ENCODE measurements around the gene TUBB. TPM values are rescaled to one million over a fixed set of nuclear protein-coding genes. Genes with fewer than 3 reads are reported as not detected.

The TUBB gene
- total RNA-seq, 1 donor from 2014 or later, result 1,272 TPM

DNA sequence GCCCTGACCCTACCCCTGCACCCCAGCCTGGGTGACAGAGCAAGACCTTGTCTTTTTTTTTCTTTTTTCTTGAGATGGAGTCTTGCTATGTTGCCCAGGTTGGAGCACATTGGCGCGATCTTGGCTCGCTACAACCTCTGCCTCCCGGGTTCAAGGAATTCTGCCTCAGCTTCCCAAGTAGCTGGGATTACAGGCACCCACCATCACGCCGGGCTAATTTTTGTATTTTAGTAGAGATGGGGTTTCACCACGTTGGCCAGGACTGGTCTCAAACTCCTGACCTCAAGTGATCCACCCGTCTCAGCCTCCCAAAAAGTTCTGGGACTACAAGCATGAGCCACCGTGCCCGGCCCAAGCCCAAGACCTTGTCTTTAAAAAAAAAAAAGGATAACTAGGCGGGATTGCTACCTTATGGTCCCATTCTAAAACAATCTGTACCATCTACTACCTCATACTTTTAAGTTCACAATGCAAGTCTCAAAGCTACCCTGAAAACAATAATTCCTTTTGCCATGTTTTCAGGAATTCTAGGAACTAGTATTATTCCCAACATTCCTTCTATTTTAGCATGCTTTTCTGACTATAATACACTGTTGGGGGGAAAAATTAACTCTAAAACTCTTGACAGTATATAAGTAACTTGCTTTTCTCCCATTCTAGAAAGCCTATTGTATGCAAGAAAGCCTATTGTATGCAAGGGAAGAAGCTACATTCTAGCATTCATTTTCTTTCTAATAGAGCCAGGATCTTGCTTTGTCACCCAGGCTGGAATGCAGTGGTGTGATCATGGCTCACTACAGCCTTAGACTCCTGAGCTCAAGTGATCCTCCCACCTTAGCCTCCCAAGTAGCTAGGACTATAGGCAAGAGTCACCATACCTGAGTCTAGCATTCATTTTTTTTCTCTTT, 6.6 kb downstream of the TUBB start:
- no peak overlapping the region for H3K4me3 Mint-ChIP-seq (ENCODE audit: low read depth)
- peaks cover 30% of the 10 kb centered on the region for H3K4me1 Mint-ChIP-seq (ENCODE audit: low read depth)
- TF ChIP-seq, protein P1, sequence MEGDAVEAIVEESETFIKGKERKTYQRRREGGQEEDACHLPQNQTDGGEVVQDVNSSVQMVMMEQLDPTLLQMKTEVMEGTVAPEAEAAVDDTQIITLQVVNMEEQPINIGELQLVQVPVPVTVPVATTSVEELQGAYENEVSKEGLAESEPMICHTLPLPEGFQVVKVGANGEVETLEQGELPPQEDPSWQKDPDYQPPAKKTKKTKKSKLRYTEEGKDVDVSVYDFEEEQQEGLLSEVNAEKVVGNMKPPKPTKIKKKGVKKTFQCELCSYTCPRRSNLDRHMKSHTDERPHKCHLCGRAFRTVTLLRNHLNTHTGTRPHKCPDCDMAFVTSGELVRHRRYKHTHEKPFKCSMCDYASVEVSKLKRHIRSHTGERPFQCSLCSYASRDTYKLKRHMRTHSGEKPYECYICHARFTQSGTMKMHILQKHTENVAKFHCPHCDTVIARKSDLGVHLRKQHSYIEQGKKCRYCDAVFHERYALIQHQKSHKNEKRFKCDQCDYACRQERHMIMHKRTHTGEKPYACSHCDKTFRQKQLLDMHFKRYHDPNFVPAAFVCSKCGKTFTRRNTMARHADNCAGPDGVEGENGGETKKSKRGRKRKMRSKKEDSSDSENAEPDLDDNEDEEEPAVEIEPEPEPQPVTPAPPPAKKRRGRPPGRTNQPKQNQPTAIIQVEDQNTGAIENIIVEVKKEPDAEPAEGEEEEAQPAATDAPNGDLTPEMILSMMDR (IDR thresholded peaks at IDR 0.05; ENCODE audit: unreplicated experiment), result no peak
- H3K27me3 Mint-ChIP-seq, result no peaks in the 10 kb centered on the region
- H3K9me3 Mint-ChIP-seq (ENCODE audit: low read depth), result no peaks in the 10 kb centered on the region
- peak overlapping the region; percentile 33 for H3K27ac Mint-ChIP-seq
- H3K36me3 Mint-ChIP-seq (ENCODE audit: insufficient read depth), result peaks cover 35% of the 10 kb centered on the region
- no peak for DNase-seq (ENCODE audit: low spot score, unreplicated experiment)

DNA sequence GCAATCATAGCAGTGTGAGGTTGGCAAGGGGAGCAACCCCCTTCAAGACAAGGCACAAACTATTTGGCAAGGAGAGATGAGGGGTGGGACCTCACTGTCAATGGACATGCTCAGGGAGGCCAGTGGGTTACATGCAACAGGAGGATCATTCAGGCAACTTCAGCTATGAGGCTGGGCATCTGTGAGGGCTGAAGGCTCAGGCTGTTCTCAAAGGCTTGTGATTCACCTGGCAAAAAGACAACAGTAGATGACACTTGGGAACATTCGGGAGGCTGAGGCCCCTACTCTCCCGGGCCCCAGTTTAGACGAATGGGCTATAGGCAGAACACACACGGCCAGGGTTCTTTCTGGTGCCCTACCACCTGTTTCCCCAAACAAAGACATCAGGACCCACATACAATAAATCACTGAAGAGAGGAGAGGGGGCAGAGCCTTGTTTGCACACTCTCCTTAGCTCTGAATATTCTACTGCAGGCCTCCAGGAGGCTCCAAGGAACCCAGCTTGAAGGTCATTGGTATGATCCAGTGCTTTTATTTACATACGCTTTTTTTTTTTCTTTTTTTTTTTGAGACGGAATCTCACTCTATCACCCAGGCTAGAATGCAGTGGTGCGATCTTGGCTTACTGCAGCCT, 7.9 kb downstream of the TUBB start:
- Mint-ChIP-seq H3K27me3 (no peaks in the 10 kb centered on the region), H3K36me3 (ENCODE audit: insufficient read depth) (peaks cover 31% of the 10 kb centered on the region)
- no peak for DNase-seq (ENCODE audit: low spot score, unreplicated experiment)

DNA sequence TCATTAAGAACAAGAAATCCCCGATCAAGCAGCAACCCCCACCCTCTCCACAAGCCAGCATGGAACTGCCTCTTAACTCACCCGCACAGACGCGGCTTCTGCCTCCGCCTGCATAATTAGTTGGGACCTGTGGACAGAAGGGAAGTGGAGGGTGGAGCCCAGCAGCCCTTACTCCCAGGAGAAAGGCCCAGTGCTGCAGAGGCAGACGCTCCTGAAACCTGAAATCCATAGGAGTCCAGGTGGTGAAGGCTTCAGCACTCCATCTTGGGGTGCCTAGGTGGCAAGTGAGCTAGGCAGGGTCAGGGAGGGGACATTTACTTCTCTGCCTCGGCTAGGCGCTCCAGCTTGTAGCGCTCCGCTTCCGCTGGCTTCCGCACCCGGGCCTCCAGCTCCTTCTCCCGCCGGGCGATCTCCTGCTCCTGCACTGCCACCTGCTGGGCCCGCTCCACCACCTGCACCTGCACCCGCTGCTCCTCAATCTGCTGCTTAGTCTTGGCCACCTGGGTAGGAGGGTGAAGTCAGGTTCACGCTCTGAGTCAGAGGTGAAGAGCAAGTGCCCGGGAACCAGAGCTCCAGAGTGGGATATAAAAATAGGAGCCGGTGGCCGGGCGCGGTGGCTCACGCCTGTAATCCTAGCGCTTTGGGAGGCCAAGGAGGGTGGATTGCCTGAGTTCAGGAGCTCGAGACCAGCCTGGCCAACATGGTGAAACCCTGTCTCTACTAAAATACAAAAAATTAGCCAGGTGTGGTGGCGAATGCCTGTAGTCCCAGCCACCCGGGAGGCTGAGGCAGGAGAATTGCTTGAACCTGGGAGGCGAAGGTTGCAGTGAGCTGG, 10.7 kb downstream of the TUBB start:
- H3K27ac Mint-ChIP-seq, result peak overlapping the region; percentile 86
- peaks cover 15% of the 10 kb centered on the region for H3K36me3 Mint-ChIP-seq (ENCODE audit: insufficient read depth)
- H3K9me3 Mint-ChIP-seq (ENCODE audit: low read depth), result no peaks in the 10 kb centered on the region
- DNase-seq (ENCODE audit: low spot score, unreplicated experiment), result peak; percentile 76
- H3K4me3 Mint-ChIP-seq (ENCODE audit: low read depth), result no peak overlapping the region
- no peaks in the 10 kb centered on the region for H3K27me3 Mint-ChIP-seq
- TF ChIP-seq, protein P1 (IDR thresholded peaks at IDR 0.05; ENCODE audit: unreplicated experiment), result peak; percentile 83
- H3K4me1 Mint-ChIP-seq (ENCODE audit: low read depth), result peaks cover 5% of the 10 kb centered on the region

More for the DNA sequence above, 7.9 kb downstream of the TUBB start:
- no peak overlapping the region for H3K4me3 Mint-ChIP-seq (ENCODE audit: low read depth)
- H3K9me3 Mint-ChIP-seq (ENCODE audit: low read depth), result no peaks in the 10 kb centered on the region
- TF ChIP-seq, protein P1 (IDR thresholded peaks at IDR 0.05; ENCODE audit: unreplicated experiment), result peak; percentile 25
- peak overlapping the region; percentile 33 for H3K27ac Mint-ChIP-seq
- H3K4me1 Mint-ChIP-seq (ENCODE audit: low read depth), result peaks cover 24% of the 10 kb centered on the region

DNA sequence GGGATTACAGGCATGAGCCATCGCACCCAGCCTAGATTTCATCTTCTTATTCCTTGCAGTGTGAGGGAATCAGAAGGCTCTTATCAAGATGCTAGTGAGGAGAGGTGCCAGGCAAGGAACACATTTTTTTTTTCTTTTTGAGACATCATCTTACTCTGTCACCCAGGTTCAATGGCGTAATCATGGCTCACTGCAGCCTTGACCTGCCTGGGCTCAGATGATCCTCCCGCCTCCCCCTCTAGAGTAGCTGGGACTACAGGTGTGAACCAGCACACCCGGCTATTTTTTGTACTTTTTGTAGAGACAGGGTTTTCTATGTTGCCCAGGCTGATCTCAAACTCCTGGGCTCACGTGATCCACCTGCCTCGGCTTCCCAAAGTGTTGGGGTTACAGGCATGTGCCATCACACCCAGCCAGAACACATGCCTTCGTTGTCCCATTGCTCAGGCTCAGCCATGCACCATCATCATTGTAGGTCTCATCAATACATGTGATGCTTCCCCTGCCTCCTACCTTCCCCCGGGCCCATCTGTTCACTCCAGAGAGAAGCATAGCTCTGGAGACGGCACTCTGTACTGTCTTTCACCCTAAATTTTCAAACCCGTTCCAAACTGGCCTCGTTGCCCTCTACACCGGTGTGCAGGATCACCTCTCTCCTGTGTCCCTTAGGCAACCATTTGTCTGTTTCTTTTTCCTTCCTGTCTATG, 12.2 kb downstream of the TUBB start:
- DNase-seq (ENCODE audit: low spot score, unreplicated experiment), result no peak
- TF ChIP-seq, protein P1 (IDR thresholded peaks at IDR 0.05; ENCODE audit: unreplicated experiment), result no peak
- Mint-ChIP-seq H3K9me3 (ENCODE audit: low read depth) (no peaks in the 10 kb centered on the region), H3K27ac (peak overlapping the region; percentile 10), H3K27me3 (no peaks in the 10 kb centered on the region), H3K4me1 (ENCODE audit: low read depth) (peaks cover 5% of the 10 kb centered on the region), H3K4me3 (ENCODE audit: low read depth) (no peak overlapping the region), H3K36me3 (ENCODE audit: insufficient read depth) (peaks cover 20% of the 10 kb centered on the region)

Measured in progenitor cell of endocrine pancreas (in vitro differentiated cells).